Left hindlimb (tissue), 1 donor: ENCODE results near the gene FAM162A.
A peak's percentile ranks its signal among the peaks of the same experiment; 100 is the strongest.
"Not testable (repeated sequence)": the region's sequence is repeated elsewhere in the genome, so short reads cannot be mapped to it uniquely, and the experiment has no call there.

Experiments used
- DNase-seq: peaks from one replicate; pipeline ENCODE4 v3.0.0-alpha.2; 2018

FAM162A gene, protein sequence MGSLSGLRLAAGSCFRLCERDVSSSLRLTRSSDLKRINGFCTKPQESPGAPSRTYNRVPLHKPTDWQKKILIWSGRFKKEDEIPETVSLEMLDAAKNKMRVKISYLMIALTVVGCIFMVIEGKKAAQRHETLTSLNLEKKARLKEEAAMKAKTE

DNA sequence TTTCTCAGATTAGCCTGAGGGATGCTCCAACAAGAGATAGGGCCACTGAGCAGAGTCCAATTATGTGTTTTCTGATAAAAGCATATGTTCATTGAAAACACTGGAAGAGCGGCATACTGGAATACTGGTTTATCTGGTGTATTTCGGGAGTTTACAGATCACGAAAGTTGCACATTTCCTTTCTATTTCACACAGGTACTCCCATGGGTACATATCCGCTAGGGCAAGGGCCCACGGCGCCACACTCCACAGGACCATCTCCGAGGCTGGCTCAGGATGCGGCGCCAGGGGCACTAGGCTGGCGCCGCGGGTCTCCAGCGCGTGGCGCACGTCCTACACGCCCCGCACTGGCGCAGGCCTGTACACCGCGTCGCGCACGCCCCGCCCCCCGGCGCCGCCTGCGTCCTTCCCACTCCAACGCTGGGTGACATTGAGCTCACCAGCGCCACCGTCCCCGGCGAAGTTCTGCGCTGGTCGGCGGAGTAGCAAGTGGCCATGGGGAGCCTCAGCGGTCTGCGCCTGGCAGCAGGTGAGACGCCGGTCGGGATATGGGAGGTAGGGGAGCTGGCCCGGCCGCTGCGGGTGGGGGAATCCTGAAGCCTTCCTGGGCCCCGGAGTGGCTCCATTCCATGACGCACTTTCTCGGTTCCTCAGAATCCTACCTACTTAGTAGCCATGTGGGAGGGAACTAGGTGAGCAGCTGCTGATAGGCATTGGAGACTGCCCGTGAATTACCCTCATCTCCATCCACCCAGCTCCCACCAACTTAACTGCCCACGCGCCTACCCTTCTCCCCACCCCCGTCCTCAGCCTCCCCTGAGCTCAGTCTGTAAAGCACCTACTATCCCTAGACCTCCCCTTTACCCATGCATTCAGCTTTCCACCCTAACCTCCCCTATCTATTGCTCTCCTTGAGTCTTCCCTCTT lies at the start of gene FAM162A:
Gene FAM162A, plus strand, starts transcription at position 412 of the 927 bp plus-strand sequence. Its CDS starts 84 bp downstream, at position 496.
- peak; percentile 95 for DNase-seq

DNA sequence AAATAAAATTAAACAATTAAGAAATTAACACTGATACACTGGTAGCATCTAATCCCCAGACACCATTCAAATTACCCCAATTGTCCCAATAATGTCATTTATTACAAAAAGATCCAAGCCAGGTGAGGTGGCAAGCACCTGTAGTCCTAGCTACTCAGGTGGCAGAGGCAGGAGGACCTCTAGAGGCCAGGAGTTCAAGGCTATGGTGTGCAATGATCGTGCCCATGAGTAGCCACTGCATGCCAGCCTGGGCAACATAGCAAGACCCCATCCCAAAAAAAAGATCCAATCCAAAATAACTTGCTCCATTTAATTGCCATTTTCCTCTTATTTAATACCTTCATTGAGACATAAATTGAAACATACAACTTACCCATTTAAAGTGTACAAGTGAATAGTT lies 41.2 kb upstream of the FAM162A start:
- DNase-seq: no peak

DNA sequence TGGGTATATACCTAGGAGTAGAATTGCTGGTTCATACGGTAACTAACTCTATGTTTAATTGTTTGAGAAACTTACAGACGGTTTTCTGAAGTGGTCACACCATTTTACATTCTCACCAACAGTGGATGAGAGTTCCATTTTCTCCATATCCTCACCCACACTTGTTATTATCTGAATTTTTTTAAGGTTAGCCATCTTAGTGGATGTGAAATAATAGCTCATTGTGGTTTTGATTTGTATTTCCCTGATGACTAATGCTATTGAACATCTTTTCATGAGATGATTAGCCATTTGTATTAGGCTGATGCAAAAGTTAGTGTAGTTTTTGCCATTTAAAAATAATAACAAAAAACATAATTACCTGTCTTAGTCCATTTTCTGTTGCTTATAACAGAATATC lies 40.3 kb upstream of the FAM162A start:
- DNase-seq: no peak

DNA sequence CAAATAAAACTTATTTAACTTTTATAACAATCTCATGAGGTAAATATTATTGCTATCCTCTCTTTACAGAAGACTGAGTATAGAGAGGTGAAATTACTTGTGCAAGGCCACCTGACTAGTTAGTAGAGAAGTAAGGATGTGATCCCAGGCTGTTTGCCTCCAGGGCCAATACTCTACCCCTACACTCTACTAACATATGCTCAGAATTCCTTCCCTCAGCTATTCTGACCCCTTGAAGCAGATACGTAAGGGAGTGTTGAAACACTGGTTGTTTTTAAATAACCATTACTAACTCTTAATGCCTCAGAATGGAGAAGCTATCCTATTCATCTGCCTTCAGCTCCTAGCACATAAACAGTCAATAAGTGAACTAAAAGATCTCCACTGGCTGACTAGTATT lies 34.8 kb upstream of the FAM162A start:
- no peak for DNase-seq

DNA sequence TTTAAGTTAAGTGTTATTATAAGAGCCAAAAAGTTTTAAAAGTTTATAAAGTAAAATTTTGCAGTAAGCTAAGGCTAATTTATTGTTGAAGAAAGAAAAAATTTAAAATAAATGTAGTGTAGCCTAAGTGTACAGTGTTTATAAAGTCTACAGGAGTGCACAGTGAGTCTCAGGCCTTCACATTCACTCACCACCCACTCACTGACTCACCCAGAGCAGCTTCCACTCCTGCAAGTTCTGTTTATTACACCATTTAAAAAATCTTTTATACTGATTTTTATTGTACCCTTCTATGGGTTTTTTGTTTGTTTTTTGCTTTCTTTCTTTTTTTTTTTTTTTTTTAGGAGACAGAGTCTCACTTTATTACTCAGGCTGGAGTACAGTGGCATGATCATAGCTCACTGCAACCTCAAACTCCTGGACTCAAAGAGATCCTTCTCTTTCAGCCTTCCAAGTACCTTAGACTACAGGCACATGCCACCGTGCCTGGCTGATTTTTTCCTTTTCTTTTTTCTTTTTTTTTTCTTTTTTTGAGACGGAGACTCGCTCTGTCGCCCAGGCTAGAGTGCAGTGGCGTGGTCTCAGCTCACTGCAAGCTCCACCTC lies 33.1 kb upstream of the FAM162A start:
- no peak for DNase-seq

DNA sequence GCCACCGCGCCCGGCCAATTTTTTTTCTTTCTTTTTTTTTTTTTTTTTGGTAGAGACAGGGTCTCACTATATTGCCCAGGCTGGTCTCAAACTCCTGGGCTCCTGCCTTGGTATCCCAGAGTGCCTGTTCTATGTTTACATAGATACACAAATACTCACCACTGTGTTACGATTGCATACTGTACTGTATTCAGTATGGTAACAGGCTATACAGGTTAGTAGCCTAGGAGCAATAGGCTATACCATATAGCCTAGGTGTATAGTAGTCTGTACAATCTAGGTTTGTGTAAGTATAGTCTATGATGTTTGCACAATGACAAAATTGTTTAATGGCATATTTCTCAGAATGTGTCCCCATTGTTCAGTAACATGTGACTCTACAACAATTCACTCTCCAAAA lies 32.4 kb upstream of the FAM162A start:
- no peak for DNase-seq

DNA sequence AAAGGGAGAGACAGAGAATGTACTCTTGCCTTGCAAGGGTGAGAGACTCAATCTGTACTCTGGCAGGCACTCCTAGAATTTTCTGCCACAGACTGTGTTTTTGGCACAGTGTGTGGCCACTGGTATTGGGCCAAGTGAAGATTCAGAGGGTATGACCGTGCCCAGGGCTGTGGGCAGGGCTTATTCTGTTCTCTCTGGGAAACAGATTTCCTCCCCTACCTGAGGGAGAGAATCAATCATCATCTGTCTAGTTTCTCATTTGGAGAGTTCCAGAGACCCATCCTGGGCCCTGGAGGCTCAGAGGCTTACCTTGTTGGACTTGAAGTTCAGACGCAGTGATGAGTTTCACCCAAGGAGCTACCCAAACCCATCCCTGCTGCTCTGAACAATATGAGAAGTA lies 30.8 kb upstream of the FAM162A start:
- DNase-seq: peak; percentile 31

DNA sequence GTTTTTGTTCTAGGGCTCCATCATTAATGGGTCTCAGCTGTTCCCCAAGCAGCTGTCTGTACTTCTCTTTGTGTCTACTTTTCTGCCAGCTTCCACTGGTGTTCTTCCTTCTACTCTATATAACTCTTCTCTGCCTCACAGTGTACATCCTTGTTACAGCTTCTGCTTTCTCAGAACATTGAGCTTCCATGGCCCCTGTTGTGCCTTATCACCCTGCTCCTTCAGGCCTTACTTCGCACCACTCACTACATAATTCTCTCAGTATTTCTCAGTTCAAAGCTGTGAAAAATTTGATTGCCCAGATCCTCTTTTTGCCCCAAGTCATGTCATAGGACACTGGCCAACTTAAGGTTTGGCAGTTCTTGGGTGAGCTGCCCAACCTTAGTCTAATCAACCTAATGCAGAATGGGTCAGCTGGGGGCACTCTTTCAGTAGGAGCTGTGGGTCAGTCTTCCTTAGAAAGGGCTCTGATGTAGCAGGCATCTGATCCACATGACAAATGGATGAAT lies 30.0 kb upstream of the FAM162A start:
- no peak for DNase-seq

DNA sequence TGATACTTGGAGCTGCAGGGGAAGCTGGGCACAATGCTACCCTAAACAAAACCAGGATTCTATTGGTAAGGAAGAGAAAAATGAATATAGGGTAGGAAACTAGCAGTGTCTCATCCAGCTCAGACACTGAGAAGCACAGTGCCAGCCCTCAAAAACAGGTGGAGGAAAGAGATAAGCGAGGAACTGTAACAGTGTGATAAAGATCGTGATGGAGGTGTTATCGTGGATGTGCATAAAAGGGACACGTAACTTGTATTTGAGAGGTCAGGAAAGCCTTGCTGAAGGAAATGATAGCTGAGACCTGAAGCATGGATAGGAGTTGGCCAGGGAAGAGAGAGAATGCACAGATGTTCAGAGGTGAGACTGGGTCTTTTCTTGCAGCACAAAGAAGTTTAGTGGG lies 28.4 kb upstream of the FAM162A start:
- no peak for DNase-seq

DNA sequence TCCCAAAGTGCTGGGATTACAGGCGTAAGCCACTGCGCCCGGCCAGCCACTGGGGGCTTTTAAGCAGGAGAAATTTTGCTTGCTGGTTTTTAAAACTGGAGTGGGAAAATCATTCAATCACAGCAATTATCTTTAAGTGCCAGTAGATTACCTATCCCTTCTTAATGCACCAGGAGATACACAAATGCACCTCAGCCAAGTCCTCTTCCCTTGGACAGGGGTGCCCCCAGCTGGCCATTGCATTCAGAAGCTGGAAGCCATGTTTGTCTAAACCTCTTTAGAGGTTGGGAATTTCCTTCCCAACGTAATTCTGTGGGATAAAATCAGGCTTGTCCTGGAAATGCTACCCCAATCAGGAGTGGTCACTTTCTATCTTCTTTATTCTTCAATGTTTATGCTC lies 27.6 kb upstream of the FAM162A start:
- DNase-seq: no peak

DNA sequence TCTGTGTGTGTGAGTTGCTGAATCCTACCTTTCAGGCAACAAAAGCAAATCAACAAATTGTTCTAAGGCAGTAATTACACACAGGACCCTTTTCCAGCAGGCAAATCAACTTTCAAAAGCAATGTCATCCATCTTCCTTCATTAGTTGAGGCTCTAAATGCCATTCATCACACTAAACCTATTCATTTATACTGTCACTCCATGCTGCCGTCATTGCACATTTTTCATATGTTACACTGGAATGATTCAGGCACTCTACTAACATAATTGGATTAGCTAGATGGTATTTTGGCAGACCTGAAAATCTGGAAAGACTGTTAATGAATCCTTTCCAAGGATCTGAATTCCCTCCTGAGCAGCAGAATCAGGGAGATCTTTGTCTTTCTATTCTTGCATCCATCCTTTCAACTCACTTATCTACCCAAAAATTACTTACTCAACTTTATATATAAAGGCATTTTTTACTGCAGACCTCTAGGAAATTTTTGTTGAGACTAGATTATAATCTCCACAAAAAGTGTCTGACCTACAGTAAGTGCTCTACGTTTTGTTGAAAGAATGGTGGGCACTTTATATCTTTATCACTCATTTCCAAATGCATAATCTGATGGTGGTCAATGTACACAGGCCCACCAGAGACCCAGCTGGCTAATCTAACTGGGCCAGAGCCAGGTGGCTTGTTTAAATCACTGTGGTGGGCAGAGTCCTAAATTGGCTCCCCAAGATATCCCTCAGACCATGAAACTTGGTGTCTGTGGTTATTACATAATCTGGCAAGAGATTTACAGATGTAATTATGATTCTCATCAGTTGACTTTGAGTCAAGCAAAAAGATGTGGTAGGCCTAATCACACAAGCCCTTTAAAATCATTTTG lies 25.9 kb upstream of the FAM162A start:
- DNase-seq: no peak

DNA sequence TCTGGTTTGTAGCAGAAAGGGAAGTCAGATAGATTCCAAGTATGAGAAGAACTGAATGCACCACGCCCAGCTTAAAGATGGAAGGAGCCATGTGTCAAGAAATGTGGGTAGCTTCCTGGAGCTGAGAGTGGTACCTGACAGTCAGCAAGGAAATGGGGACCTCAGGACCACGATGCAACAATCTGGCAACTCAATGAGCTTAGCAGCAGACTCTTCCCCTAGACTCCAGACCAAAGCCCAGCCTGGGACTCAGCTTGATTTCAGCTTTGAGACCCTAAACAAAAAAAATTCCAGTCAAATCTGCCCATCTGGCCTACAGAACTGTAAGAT lies 25.3 kb upstream of the FAM162A start:
- no peak for DNase-seq

DNA sequence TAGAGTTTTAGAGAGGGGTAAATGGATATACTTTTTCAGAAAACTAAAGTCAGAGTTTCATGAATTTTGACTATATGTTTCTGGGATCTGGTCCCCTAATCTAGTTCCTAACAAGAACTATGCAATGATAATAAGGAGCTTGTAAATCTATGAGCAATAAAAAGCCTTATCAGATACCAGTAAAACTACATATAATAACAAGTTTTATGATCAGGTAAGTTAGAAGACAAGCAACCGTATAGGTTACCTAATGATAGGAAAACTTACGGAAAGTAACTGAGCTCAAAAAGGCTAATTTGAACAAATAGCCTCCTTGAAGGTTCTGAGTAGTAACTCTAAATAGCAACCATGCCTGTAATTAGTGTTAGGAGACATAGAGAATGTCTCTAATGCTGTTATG lies 22.0 kb upstream of the FAM162A start:
- no peak for DNase-seq

DNA sequence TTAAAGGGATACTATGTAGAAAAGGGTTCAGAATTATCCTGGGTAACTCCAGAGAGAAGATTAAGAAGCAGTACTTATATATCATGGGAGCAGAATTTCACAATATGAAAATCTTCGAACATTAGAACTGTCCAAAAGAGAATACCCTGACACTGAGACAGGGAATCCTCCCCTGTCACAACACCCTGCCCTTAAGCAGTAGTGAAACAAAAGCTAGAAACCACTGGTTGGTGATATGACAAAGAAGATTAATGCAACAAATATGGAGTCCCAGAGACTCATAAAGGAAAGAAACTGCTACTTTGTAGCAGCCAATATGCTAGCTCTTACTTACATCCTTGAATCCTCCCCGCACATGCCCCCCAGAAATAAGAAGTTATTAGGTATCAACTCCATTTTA lies 19.5 kb upstream of the FAM162A start:
- no peak for DNase-seq

DNA sequence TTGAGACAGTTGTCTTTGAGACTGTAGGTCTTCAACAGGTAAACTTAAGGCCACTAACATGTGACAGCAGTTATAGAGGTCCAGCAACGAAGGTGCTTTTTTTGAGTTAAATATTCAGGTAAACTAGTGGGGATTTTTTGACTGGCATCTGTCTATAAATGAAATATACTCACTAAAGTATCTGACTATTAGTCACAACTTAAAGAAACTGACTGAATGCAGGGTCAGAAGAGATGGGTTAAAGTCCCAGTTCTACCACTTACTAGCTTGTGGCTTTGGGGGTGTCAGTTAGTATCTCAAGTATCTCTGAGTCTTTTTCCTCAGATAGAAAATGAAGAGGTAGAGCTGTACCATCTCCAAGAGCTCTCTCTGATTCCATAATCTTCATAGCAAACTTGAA lies 18.9 kb upstream of the FAM162A start:
- no peak for DNase-seq

DNA sequence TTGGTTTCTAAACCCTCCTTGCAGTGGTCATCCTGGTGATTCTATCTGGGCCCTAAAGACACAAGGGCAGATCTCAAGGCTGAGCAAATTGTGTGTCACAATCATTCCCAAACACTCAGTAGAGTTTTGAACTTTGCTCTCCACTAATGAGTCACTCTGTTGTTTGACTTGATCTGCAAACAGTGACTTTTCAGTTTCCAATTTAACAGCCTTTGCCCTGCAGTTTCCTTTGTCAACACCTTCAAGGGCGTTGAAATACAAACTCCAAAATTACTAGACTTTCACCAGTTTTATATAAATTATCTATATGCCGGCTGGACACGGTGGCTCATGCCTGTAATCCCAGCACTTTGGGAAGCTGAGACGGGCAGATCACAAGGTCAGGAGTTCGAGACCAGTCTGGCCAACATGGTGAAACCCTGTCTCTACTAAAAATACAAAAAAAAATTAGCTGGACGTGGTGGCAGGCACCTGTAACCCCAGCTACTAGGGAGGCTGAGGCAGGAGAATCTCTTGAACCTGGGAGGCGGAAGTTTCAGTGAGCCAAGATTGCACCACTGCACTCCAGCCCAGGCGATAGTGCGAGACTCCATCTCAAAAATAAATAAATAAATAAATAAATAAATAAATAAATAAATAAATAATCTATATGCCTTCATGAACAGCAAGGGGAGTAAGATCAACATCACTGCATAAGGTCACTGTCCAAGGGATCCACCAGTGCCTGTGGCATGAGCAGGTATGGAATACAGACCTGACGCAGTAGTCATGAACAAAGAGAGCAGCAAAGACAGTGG lies 18.2 kb upstream of the FAM162A start:
- DNase-seq: not testable (repeated sequence)

DNA sequence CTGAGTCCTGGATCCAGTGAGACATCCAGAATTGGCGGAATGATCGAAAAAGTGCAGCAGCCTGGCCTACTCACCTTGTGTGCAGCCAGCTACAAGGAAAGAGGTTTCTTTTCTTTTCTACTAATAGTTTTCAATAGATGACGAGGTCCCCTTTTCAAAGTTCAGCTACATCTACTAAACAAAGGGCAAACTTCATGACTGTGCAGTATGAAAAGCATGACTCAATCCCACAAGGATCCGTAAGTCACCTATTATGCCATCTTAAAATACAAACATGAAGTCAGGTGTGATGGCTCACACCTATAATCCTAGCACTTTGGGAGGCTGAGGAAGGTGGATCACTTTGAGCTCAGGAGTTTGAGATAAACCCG lies 17.6 kb upstream of the FAM162A start:
- DNase-seq: no peak

DNA sequence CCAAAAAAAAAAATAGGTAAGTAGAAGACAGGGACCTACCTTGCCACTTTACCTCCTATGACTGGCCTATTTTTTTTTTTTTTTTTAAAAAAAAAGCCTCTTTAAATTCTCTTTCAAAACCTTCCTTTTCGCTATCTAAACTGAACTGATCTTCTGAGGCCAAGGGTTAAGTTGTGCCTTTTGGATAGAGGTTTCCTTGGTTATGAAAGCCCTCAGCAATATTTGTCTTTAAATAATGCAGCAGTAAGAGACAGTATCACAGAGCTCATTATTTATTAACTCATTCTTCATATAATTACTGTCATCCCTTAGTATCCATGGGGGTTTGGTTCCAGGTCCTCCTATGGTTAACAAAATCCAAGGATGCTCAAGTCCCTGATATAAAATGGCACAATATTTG lies 9.9 kb upstream of the FAM162A start:
- no peak for DNase-seq

DNA sequence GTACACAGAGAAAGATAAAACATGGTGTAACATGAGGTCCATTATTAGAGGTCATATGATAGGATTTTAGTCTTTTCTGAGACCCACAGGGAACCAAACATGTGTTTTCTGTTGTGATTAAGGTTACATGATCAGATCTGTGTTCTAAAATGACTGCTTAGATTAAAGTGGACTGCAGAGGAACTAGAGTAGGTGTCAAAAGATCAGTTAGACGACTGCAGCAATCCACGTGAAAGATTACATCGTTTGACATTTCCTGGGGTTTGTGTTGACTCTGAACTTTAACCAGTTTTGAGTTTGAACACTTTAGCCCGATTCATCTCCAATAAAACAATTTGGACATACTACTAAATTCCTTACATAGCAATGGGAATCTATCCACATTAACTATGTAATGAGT lies 6.0 kb upstream of the FAM162A start:
- DNase-seq: no peak

DNA sequence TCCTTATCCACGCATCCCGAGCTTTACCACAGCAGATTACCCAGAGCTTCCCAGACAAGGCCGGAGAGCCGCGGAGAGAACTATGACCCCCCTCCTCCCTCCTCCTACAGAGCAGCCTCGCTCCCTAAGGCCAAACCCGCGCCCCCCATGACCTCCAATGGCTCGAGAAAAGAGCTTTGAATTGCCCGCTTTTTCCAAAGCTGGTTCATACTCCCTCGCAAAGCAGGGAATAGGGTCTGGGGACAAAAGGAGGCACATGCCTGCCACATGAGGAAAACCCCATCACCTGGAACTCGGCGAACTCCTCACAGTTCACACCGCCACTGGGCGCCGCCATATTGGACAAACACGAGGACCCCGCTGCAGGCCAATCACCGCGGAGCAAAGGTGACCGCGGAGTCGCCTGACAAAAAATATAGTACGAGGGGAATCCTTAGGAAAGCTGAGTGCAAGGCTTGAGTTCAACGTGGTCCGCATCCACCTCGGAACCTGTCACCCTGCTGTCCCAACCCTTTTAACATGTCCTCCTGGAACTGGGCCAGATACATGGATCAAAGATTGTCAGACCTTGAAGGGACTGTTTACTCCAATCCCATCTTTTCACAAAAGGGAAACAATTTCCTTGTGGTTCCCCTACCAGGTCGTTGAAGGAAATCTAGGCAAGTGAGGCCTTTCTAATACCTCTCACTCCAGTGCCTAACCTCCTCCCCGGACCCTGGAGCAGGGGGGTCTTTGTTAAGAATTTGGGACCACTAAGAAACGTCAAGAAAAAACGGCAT lies 905 bp upstream of the FAM162A start, which contains the start of gene MIX23:
Gene MIX23, minus strand, starts transcription at position 344 of the 779 bp plus-strand sequence. Its CDS starts 7 bp downstream, at position 337.
- peak; percentile 91 for DNase-seq

DNA sequence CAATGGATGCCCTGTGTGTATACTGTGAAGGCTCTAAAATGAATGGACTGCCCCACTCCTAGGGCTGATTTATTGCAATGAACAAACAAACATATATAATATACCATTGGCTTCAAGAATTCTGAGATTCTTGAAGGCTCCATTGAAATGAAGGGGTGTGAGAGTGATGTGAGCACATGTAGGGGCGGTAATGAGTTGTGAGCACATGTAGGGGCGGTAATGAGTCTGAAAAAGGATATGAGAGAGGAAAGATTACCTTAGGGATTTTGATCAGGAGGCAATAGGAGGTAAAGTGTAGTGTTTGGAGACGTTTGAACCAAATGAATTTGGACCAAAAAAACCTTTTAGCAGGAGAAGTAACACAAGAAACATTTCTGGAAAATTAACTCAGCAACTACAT lies 3.7 kb downstream of the FAM162A start:
- DNase-seq: no peak
